ENCODE measurements around the gene FHOD1. TPM values are rescaled to one million over a fixed set of nuclear protein-coding genes. Genes with fewer than 3 reads are reported as not detected.

Gene FHOD1
- total and polyA plus RNA-seq, 9 of the 15 experiments (the other 6 are each of a cell fraction or from before 2014, with no cell fraction given) = 18.7 to 126 (median 32.3) TPM

DNA sequence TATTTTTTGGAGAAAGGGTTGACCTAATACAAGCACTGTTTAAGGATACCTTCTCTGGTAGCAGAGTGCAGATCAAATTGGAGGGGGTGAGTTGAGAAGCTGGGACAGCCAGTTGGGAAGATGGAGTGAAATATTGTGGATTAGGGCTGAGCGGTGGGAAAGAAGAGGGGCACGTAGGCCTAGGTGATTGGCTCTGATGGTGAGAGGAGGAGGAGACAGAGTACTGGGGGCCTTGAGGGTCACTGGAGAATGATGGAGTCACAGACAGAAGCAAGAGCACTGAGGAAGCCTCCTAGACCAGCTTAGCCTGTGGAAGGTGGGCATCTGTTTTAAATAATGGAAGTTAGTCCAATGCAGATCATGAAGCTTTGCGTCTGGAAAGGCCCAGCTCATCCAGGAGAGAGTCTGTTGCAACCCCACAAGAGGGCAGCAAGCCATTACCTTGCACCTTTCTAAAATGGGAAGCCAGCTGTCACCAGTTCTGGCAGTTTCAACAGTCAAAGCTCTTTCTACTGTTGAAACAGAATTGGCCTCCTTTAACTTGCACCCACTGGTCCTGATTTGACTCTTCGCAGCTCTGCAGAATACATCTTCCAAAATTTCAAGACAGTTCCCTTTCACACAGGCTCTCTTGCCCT, 13.3 kb upstream of the FHOD1 start (continued):
- no peak for TF ChIP-seq MCM7 (IDR thresholded peaks at IDR 0.05)
- TF ChIP-seq MEF2A (IDR thresholded peaks at IDR 0.05; ENCODE audit: control insufficient read depth, low read depth, low read length) = no peak
- no peak for TF ChIP-seq ZNF77 (CRISPR knock-in tag; IDR thresholded peaks at IDR 0.05)
- peak; percentile 37; the same call in 1 of the 2 replicates for TF ChIP-seq EP400 (IDR thresholded peaks at IDR 0.05)
- TF ChIP-seq ZBTB7A (IDR thresholded peaks at IDR 0.05; ENCODE audit: borderline replicate concordance, control insufficient read depth, low read depth, low read length) = no peak
- TF ChIP-seq, protein P1, sequence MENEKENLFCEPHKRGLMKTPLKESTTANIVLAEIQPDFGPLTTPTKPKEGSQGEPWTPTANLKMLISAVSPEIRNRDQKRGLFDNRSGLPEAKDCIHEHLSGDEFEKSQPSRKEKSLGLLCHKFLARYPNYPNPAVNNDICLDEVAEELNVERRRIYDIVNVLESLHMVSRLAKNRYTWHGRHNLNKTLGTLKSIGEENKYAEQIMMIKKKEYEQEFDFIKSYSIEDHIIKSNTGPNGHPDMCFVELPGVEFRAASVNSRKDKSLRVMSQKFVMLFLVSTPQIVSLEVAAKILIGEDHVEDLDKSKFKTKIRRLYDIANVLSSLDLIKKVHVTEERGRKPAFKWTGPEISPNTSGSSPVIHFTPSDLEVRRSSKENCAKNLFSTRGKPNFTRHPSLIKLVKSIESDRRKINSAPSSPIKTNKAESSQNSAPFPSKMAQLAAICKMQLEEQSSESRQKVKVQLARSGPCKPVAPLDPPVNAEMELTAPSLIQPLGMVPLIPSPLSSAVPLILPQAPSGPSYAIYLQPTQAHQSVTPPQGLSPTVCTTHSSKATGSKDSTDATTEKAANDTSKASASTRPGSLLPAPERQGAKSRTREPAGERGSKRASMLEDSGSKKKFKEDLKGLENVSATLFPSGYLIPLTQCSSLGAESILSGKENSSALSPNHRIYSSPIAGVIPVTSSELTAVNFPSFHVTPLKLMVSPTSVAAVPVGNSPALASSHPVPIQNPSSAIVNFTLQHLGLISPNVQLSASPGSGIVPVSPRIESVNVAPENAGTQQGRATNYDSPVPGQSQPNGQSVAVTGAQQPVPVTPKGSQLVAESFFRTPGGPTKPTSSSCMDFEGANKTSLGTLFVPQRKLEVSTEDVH (IDR thresholded peaks at IDR 0.05; ENCODE audit: low read depth, partially characterized antibody) = no peak
- TF ChIP-seq, protein P2, sequence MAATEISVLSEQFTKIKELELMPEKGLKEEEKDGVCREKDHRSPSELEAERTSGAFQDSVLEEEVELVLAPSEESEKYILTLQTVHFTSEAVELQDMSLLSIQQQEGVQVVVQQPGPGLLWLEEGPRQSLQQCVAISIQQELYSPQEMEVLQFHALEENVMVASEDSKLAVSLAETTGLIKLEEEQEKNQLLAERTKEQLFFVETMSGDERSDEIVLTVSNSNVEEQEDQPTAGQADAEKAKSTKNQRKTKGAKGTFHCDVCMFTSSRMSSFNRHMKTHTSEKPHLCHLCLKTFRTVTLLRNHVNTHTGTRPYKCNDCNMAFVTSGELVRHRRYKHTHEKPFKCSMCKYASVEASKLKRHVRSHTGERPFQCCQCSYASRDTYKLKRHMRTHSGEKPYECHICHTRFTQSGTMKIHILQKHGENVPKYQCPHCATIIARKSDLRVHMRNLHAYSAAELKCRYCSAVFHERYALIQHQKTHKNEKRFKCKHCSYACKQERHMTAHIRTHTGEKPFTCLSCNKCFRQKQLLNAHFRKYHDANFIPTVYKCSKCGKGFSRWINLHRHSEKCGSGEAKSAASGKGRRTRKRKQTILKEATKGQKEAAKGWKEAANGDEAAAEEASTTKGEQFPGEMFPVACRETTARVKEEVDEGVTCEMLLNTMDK (IDR thresholded peaks at IDR 0.05; ENCODE audit: borderline replicate concordance, insufficient read depth, low read depth, low read length, poor library complexity, severe bottlenecking) = peak; percentile 50
- peak; percentile 80 for TF ChIP-seq CC2D1A (IDR thresholded peaks at IDR 0.05)
- TF ChIP-seq STAG1 (CRISPR knock-in tag; IDR thresholded peaks at IDR 0.05; ENCODE audit: borderline replicate concordance) = no peak; the same call in 1 of the 2 replicates
- TF ChIP-seq POLR2AphosphoS5 (IDR thresholded peaks at IDR 0.05; ENCODE audit: control insufficient read depth, insufficient read depth, low read depth, low read length) = no peak
- TF ChIP-seq MLLT1 (IDR thresholded peaks at IDR 0.05) = no peak
- TF ChIP-seq ZNF398 (CRISPR knock-in tag; IDR thresholded peaks at IDR 0.05) = no peak
- TF ChIP-seq, protein P3, sequence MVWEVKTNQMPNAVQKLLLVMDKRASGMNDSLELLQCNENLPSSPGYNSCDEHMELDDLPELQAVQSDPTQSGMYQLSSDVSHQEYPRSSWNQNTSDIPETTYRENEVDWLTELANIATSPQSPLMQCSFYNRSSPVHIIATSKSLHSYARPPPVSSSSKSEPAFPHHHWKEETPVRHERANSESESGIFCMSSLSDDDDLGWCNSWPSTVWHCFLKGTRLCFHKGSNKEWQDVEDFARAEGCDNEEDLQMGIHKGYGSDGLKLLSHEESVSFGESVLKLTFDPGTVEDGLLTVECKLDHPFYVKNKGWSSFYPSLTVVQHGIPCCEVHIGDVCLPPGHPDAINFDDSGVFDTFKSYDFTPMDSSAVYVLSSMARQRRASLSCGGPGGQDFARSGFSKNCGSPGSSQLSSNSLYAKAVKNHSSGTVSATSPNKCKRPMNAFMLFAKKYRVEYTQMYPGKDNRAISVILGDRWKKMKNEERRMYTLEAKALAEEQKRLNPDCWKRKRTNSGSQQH (CRISPR knock-in tag; IDR thresholded peaks at IDR 0.05) = no peak
- TF ChIP-seq ZKSCAN3 (CRISPR knock-in tag; IDR thresholded peaks at IDR 0.05) = no peak
- no peak for TF ChIP-seq MCM2 (IDR thresholded peaks at IDR 0.05; ENCODE audit: low read depth)
- TF ChIP-seq, protein P4, sequence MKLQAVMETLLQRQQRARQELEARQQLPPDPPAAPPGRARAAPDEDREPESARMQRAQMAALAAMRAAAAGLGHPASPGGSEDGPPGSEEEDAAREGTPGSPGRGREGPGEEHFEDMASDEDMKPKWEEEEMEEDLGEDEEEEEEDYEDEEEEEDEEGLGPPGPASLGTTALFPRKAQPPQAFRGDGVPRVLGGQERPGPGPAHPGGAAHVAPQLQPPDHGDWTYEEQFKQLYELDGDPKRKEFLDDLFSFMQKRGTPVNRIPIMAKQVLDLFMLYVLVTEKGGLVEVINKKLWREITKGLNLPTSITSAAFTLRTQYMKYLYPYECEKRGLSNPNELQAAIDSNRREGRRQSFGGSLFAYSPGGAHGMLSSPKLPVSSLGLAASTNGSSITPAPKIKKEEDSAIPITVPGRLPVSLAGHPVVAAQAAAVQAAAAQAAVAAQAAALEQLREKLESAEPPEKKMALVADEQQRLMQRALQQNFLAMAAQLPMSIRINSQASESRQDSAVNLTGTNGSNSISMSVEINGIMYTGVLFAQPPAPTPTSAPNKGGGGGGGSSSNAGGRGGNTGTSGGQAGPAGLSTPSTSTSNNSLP (IDR thresholded peaks at IDR 0.05; ENCODE audit: borderline replicate concordance, low read depth, low read length) = no peak

All from K562 (cell line).